NOMO-1 (cell line): ENCODE results near the gene NUP188.
"Not testable (repeated sequence)": the region's sequence is repeated elsewhere in the genome, so short reads cannot be mapped to it uniquely, and the experiment has no call there.

Experiments used
- DNase-seq, 2 experiments: peaks; one replicate each; lab custom pipeline; 2025; ENCODE audit not compliant: unreplicated experiment in 2 of 2; lab: John Stamatoyannopoulos, UW

Gene NUP188

GRCh38 chr9:129027685-129028191 is 80.2 kb downstream of the NUP188 start:
- peak in 1 of 2 experiments; percentile 53 for DNase-seq

GRCh38 chr9:129028192-129028966 is 80.9 kb downstream of the NUP188 start, which contains the start of gene SH3GLB2:
Gene SH3GLB2 (minus strand): TSS chr9:129028331. CDS start chr9:129028154, 177 bp downstream.
- DNase-seq: peak; percentile 84 to 93

GRCh38 chr9:129030191-129030590 is 82.7 kb downstream of the NUP188 start:
- DNase-seq: no peak

GRCh38 chr9:129031514-129031913 is 84.0 kb downstream of the NUP188 start:
- DNase-seq: no peak

GRCh38 chr9:129032541-129033159 is 85.2 kb downstream of the NUP188 start:
- DNase-seq: no peak

- DNase-seq: no peak
Observed at GRCh38 chr9:129033216-129033615, 85.7 kb downstream of the NUP188 start.

GRCh38 chr9:129035838-129036237 is 88.3 kb downstream of the NUP188 start:
- DNase-seq: not testable (repeated sequence)

GRCh38 chr9:129036241-129036922 is 88.9 kb downstream of the NUP188 start, which contains the start of gene MIGA2:
Gene MIGA2 (plus strand): TSS chr9:129036626. CDS start chr9:129040595, 3,969 bp downstream.
- DNase-seq: peak; percentile 99 to 100

- no peak for DNase-seq
Observed at GRCh38 chr9:129036923-129037766, 89.6 kb downstream of the NUP188 start.

GRCh38 chr9:129037767-129038098 is 90.2 kb downstream of the NUP188 start:
- DNase-seq: no peak

GRCh38 chr9:129038109-129038852 is 90.8 kb downstream of the NUP188 start:
- no peak for DNase-seq

GRCh38 chr9:129040113-129040643 is 92.7 kb downstream of the NUP188 start:
- DNase-seq: no peak

GRCh38 chr9:129042016-129042415 is 94.5 kb downstream of the NUP188 start:
- DNase-seq: no peak

GRCh38 chr9:129052592-129052991 is 105.1 kb downstream of the NUP188 start:
- DNase-seq: no peak

- no peak for DNase-seq
Observed at GRCh38 chr9:129053020-129053419, 105.5 kb downstream of the NUP188 start.

- DNase-seq: no peak
Observed at GRCh38 chr9:129054163-129054851, 106.8 kb downstream of the NUP188 start.
